WTC11 (cell line): Measurements from ENCODE around the gene EBI3. TPM values are rescaled to one million over a fixed set of nuclear protein-coding genes. Genes with fewer than 3 reads are reported as not detected.

Experiments used
- ATAC-seq: fragments of 200-7000 bp; cut with Tn5 transposase; 2 replicates; pipeline ENCODE4 v1.10.0; 2021; ENCODE audit warnings: mild to moderate bottlenecking, moderate library complexity
- CTCF ChIA-PET: fragments of 300-600 bp; sonication (Branson Sonifier 250); formaldehyde crosslinking; loops from one replicate; lab custom pipeline; 2021; ENCODE audit warnings: antibody characterized with exemption; lab: Charles Lee
- POLR2A ChIA-PET: fragments of 350-600 bp; sonication (Branson Sonifier 250); formaldehyde crosslinking; loops from one replicate; lab custom pipeline; 2021; ENCODE audit warnings: antibody characterized with exemption; lab: Charles Lee
- DNase-seq: peaks from one replicate; pipeline ENCODE4 v3.0.0; 2021; ENCODE audit warnings: low spot score
- H3K27ac Mint-ChIP-seq: 2 replicates; pipeline ENCODE4 v1.8.0; 2021; ENCODE audit warnings: mixed read lengths
- H3K27me3 Mint-ChIP-seq: 2 replicates; pipeline ENCODE4 v1.8.0; 2021; ENCODE audit warnings: low read depth, mild to moderate bottlenecking, moderate library complexity, mixed read lengths
- H3K36me3 Mint-ChIP-seq: 2 replicates; pipeline ENCODE4 v1.8.0; 2021; ENCODE audit warnings: mixed read lengths
- H3K4me1 Mint-ChIP-seq: 2 replicates; pipeline ENCODE4 v1.8.0; 2022; ENCODE audit warnings: mixed read lengths
- H3K4me3 Mint-ChIP-seq: 2 replicates; pipeline ENCODE4 v1.8.0; 2021; ENCODE audit warnings: mild to moderate bottlenecking, moderate library complexity, mixed read lengths
- H3K9me3 Mint-ChIP-seq: 2 replicates; pipeline ENCODE4 v1.8.0; 2021; ENCODE audit warnings: mixed read lengths
- ATF6 ChIP-seq: sonication (generic); formaldehyde crosslinking; IDR thresholded peaks from 2 replicates; pipeline ENCODE4 v1.8.1; 2023; ENCODE audit warnings: mild to moderate bottlenecking, missing genetic modification reagents
- CREB1 ChIP-seq: sonication (generic); formaldehyde crosslinking; IDR thresholded peaks from 2 replicates; pipeline ENCODE4 v1.8.0; 2023; ENCODE audit warnings: mild to moderate bottlenecking, missing genetic modification reagents
- ETV6 ChIP-seq: sonication (generic); formaldehyde crosslinking; IDR thresholded peaks from 2 replicates; pipeline ENCODE4 v1.8.1; 2022; ENCODE audit warnings: mild to moderate bottlenecking, missing genetic modification reagents
- FOXJ3 ChIP-seq: sonication (generic); formaldehyde crosslinking; IDR thresholded peaks from 2 replicates; pipeline ENCODE4 v1.9.0; 2021; ENCODE audit warnings: missing genetic modification reagents, mild to moderate bottlenecking, borderline replicate concordance
- GABPB1 ChIP-seq: sonication (generic); formaldehyde crosslinking; IDR thresholded peaks from 2 replicates; pipeline ENCODE4 v1.8.1; 2023; ENCODE audit warnings: mild to moderate bottlenecking, missing genetic modification reagents
- MAX ChIP-seq: sonication (generic); formaldehyde crosslinking; IDR thresholded peaks from 2 replicates; pipeline ENCODE4 v1.8.0; 2022; ENCODE audit warnings: mild to moderate bottlenecking, missing genetic modification reagents
- NFE2L1 ChIP-seq: sonication (generic); formaldehyde crosslinking; IDR thresholded peaks from 2 replicates; pipeline ENCODE4 v1.8.1; 2023; ENCODE audit warnings: missing genetic modification reagents
- NR3C1 ChIP-seq: sonication (generic); formaldehyde crosslinking; conservative IDR thresholded peaks from 2 replicates; pipeline ENCODE4 v1.8.1; 2023; ENCODE audit warnings: low read depth, mild to moderate bottlenecking, missing genetic modification reagents
- PRDM15 ChIP-seq: sonication (generic); formaldehyde crosslinking; IDR thresholded peaks from 2 replicates; pipeline ENCODE4 v1.8.0; 2022; ENCODE audit warnings: missing genetic modification reagents
- SMAD4 ChIP-seq: sonication (generic); formaldehyde crosslinking; IDR thresholded peaks from 2 replicates; pipeline ENCODE4 v1.8.0; 2022; ENCODE audit warnings: mild to moderate bottlenecking, missing genetic modification reagents
- TP53 ChIP-seq: sonication (generic); formaldehyde crosslinking; IDR thresholded peaks from 2 replicates; pipeline ENCODE4 v1.8.1; 2023; ENCODE audit warnings: mild to moderate bottlenecking, missing genetic modification reagents
- ZBTB21 ChIP-seq: sonication (generic); formaldehyde crosslinking; IDR thresholded peaks from 2 replicates; pipeline ENCODE4 v1.8.1; 2023; ENCODE audit warnings: mild to moderate bottlenecking, missing genetic modification reagents, borderline replicate concordance
- ZNF317 ChIP-seq: sonication (generic); formaldehyde crosslinking; IDR thresholded peaks from 2 replicates; pipeline ENCODE4 v1.8.1; 2023; ENCODE audit warnings: low read depth, mild to moderate bottlenecking, moderate library complexity, missing genetic modification reagents, borderline replicate concordance
- ZNF423 ChIP-seq: fragments of 250-450 bp; sonication (Bioruptor Pico); IDR thresholded peaks from 2 replicates; pipeline ENCODE4 v2.1.2; 2022; ENCODE audit warnings: mild to moderate bottlenecking, moderate library complexity
- total RNA-seq: library from RNA; stranded (reverse); gene quantifications from 3 replicates; pipeline ENCODE4 v1.2.3, GENCODE V29; 2021
- TF ChIP-seq, protein P1 (sequence below): sonication (generic); formaldehyde crosslinking; IDR thresholded peaks from 2 replicates; pipeline ENCODE4 v1.8.1; 2022; ENCODE audit warnings: mild to moderate bottlenecking, missing genetic modification reagents, moderate library complexity, borderline replicate concordance

Gene EBI3
- total RNA-seq, 1 experiment from 2014 or later = 0.81 TPM

DNA sequence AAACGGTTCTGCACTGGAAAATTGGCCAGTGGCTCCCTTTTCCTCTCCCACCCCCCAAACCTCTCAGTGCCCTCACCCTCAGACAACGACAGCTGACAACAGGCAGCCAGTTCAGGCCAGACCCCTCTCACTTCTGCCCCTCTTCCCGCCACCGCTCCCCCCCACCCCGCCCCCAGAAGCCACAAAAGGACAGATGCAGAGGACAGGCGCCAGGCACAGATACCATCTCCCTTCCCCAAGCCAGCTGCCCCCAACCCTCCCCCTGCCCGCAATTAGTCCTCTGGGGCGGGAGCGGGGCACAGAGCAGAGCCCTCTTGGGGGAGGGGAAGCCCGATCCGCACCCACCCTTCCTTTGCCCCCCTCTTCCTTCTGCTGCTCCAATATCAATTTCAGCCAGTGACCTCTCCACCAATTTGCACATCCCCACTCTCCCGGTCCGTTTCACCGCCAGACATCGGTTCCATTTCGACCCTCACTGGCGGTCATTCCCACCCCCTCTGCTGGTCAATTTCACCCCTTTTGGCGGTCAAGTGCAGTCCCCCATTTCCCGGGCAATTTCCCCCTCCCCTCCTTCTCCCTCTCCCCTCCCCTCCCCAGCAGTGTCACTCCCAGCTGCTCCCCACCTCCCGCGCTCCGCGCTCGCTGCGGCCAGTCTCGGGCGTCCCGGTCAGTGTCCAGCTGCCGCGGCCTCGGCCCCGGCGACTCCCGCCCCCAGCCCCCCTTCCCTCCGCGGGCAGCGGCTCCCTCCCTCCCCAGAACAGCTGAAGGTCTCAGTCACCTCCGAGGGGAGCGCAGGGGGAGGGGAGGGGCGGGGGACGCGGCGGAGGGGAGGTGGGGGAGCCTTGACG is 49.3 kb downstream of the EBI3 start, which contains the start of gene SHD:
Gene SHD, plus strand, starts transcription at position 848 of the 848 bp plus-strand sequence. CDS start 798 bp downstream, outside the sequence.
- Mint-ChIP-seq H3K9me3 (no peaks in the 10 kb centered on the region), H3K4me1 (peaks cover 8% of the 10 kb centered on the region; the same call in 1 of the 2 replicates), H3K4me3 (peak within 1 kb of the TSS; percentile 90), H3K27ac (no peak within 1 kb of the TSS), H3K27me3 (peaks cover 57% of the 10 kb centered on the region), H3K36me3 (no peaks in the 10 kb centered on the region)
- DNase-seq (peak; percentile 48), ATAC-seq (peak; percentile 21)
- TF ChIP-seq ZBTB21 (CRISPR knock-in tag) = no peak
- CTCF ChIA-PET = interaction anchor here (0.6 to 10.5 kb wide), 11 partner anchors 8 to 373 kb away, joined by 3 to 172 read pairs (median 3); partner anchors contain the start of gene MPND
- POLR2A ChIA-PET = no interaction called here

DNA sequence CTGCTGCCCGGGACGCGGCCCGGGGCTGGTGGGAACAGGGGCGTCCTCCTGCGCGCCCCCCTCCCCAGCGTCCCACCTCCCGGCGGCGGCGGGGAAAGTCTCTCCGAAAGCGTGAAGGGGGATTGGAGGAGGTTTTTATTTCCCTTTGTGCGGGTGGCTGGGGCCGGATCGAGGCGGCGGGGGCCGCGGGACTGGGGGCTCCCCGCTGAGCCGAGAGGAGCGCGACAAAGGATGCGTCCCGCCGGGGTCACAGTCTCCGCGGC is 49.9 kb downstream of the EBI3 start:
- POLR2A ChIA-PET = no interaction called here
- no peak for TF ChIP-seq FOXJ3
- Mint-ChIP-seq H3K27ac (no peak overlapping the region), H3K36me3 (no peaks in the 10 kb centered on the region), H3K4me1 (peaks cover 8% of the 10 kb centered on the region; the same call in 1 of the 2 replicates), H3K4me3 (peak overlapping the region; percentile 46), H3K9me3 (no peaks in the 10 kb centered on the region), H3K27me3 (peaks cover 59% of the 10 kb centered on the region)
- DNase-seq (no peak), ATAC-seq (no peak; the same call in 1 of the 2 replicates)
- CTCF ChIA-PET = interaction anchor here (0.6 to 10.5 kb wide), 8 partner anchors 8 to 372 kb away, joined by 3 to 172 read pairs (median 4); partner anchors contain the start of gene MPND

GRCh38 chr19:4279530-4280422 is 50.5 kb downstream of the EBI3 start:
- DNase-seq (no peak), ATAC-seq (0 out of 2 replicates have a peak, but pooled peaks have one; percentile 6)
- no peaks in the 10 kb centered on the region for H3K9me3 Mint-ChIP-seq
- no peaks in the 10 kb centered on the region for H3K36me3 Mint-ChIP-seq
- peaks cover 10% of the 10 kb centered on the region; the same call in 1 of the 2 replicates for H3K4me1 Mint-ChIP-seq
- H3K27ac Mint-ChIP-seq = no peak overlapping the region
- H3K4me3 Mint-ChIP-seq = peak overlapping the region; percentile 90
- peak; percentile 91 for TF ChIP-seq ZNF423 (CRISPR knock-in tag)
- TF ChIP-seq CREB1 (CRISPR knock-in tag) = no peak
- TF ChIP-seq ETV6 = no peak
- TF ChIP-seq, protein P1, sequence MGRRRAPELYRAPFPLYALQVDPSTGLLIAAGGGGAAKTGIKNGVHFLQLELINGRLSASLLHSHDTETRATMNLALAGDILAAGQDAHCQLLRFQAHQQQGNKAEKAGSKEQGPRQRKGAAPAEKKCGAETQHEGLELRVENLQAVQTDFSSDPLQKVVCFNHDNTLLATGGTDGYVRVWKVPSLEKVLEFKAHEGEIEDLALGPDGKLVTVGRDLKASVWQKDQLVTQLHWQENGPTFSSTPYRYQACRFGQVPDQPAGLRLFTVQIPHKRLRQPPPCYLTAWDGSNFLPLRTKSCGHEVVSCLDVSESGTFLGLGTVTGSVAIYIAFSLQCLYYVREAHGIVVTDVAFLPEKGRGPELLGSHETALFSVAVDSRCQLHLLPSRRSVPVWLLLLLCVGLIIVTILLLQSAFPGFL (CRISPR knock-in tag) = no peak
- no peak for TF ChIP-seq SMAD4 (CRISPR knock-in tag)
- TF ChIP-seq FOXJ3 = no peak
- TF ChIP-seq GABPB1 = no peak
- TF ChIP-seq NFE2L1 = no peak
- no peak for TF ChIP-seq ATF6 (CRISPR knock-in tag)
- no peak for TF ChIP-seq ZNF317 (CRISPR knock-in tag)
- TF ChIP-seq ZBTB21 (CRISPR knock-in tag) = no peak
- TF ChIP-seq MAX = no peak
- TF ChIP-seq NR3C1 (CRISPR knock-in tag) = no peak
- TF ChIP-seq TP53 (CRISPR knock-in tag) = no peak
- TF ChIP-seq PRDM15 (CRISPR knock-in tag) = 0 out of 2 replicates have a peak, but pooled peaks have one; percentile 11
- POLR2A ChIA-PET = interaction anchor here (0.8 kb wide), 1 partner anchor 63 kb away, joined by 3 read pairs; the partner anchor contains the start of gene MPND
- H3K27me3 Mint-ChIP-seq = peaks cover 64% of the 10 kb centered on the region
- CTCF ChIA-PET = interaction anchor here (0.6 to 10.5 kb wide), 9 partner anchors 9 to 372 kb away, joined by 3 to 172 read pairs (median 5); partner anchors contain the start of gene MPND
